Thoracic aorta (tissue), 2 donors: ENCODE results near the gene HECTD2. TPM values are rescaled to one million over a fixed set of nuclear protein-coding genes. Genes with fewer than 3 reads are reported as not detected.
"Not testable (repeated sequence)": the region's sequence is repeated elsewhere in the genome, so short reads cannot be mapped to it uniquely, and the experiment has no call there.

Source experiments
- ATAC-seq: fragments of 150-250 bp; one replicate; pipeline ENCODE4 v1.8.0; 2017; ENCODE audit warnings: low read depth; ENCODE audit not compliant: insufficient number of reproducible peaks, low FRiP score
- DNase-seq: peaks from one replicate; pipeline ENCODE4 v3.0.0-alpha.2; 2020; ENCODE audit warnings: low spot score
- H3K27ac ChIP-seq, 2 donors: fragments of 200-600 bp; sonication (generic); 1 replicate in 1 of 2; 2 replicates in 1 of 2; pipeline ENCODE4 v1.5.1; 2016; ENCODE audit warnings: mild to moderate bottlenecking in 2 of 2, moderate library complexity in 2 of 2
- H3K27me3 ChIP-seq: fragments of 200-600 bp; sonication (generic); replicated peaks from 2 replicates; pipeline ENCODE4 v1.6.0; 2016; ENCODE audit warnings: mild to moderate bottlenecking; ENCODE audit not compliant: insufficient read depth
- H3K36me3 ChIP-seq: fragments of 200-600 bp; sonication (generic); one replicate; pipeline ENCODE4 v1.5.1; 2016
- H3K4me1 ChIP-seq, 2 donors: fragments of 200-600 bp; sonication (generic); 1 replicate in 1 of 2; 2 replicates in 1 of 2; pipeline versions ENCODE4 v1.5.1 to v1.6.0; 2016; ENCODE audit warnings: low read depth in 2 of 2, mild to moderate bottlenecking in 1 of 2; ENCODE audit not compliant: control insufficient read depth in 1 of 2
- H3K4me3 ChIP-seq: fragments of 200-600 bp; sonication (generic); 2 replicates; pipeline ENCODE4 v1.5.1; 2016; ENCODE audit warnings: mild to moderate bottlenecking
- H3K9me3 ChIP-seq: fragments of 200-600 bp; sonication (generic); 2 replicates; pipeline ENCODE4 v1.5.1; 2016
- total RNA-seq, 2 donors: library from RNA; depleted of rRNA; stranded (reverse); fragments of >200 nt; gene quantifications; one replicate each; pipeline versions ENCODE4 v1.1.0 to v1.2.3, GENCODE V29; 2016
- TF ChIP-seq, protein P1 (sequence below): fragments of 200-600 bp; sonication (generic); IDR thresholded peaks from one replicate; pipeline ENCODE4 v1.5.1; 2019; ENCODE audit warnings: antibody characterized with exemption

The HECTD2 gene
- total RNA-seq, 2 donors from 2014 or later: 35.9 to 48.0 TPM

- Histone ChIP-seq H3K4me1 (peaks cover 0 to 37% of the 10 kb centered on the region in 2 donors), H3K27ac (no peak overlapping the region), H3K36me3 (no peaks in the 10 kb centered on the region), H3K27me3 (no peaks in the 10 kb centered on the region), H3K9me3 (no peaks in the 10 kb centered on the region), H3K4me3 (no peak overlapping the region)
- ATAC-seq: no peak
- TF ChIP-seq, protein P1, sequence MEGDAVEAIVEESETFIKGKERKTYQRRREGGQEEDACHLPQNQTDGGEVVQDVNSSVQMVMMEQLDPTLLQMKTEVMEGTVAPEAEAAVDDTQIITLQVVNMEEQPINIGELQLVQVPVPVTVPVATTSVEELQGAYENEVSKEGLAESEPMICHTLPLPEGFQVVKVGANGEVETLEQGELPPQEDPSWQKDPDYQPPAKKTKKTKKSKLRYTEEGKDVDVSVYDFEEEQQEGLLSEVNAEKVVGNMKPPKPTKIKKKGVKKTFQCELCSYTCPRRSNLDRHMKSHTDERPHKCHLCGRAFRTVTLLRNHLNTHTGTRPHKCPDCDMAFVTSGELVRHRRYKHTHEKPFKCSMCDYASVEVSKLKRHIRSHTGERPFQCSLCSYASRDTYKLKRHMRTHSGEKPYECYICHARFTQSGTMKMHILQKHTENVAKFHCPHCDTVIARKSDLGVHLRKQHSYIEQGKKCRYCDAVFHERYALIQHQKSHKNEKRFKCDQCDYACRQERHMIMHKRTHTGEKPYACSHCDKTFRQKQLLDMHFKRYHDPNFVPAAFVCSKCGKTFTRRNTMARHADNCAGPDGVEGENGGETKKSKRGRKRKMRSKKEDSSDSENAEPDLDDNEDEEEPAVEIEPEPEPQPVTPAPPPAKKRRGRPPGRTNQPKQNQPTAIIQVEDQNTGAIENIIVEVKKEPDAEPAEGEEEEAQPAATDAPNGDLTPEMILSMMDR: no peak
- DNase-seq: no peak
Observed at GRCh38 chr10:91558473-91558872, 148.3 kb downstream of the HECTD2 start.

GRCh38 chr10:91559169-91559568 lies 149.0 kb downstream of the HECTD2 start:
- TF ChIP-seq, protein P1: no peak
- no peaks in the 10 kb centered on the region for H3K27me3 ChIP-seq
- H3K9me3 ChIP-seq: no peaks in the 10 kb centered on the region
- no peak overlapping the region for H3K4me3 ChIP-seq
- DNase-seq (no peak), ATAC-seq (no peak)
- H3K27ac ChIP-seq: no peak overlapping the region
- H3K4me1 ChIP-seq: peaks cover 0 to 44% of the 10 kb centered on the region in 2 donors
- H3K36me3 ChIP-seq: no peaks in the 10 kb centered on the region

DNA sequence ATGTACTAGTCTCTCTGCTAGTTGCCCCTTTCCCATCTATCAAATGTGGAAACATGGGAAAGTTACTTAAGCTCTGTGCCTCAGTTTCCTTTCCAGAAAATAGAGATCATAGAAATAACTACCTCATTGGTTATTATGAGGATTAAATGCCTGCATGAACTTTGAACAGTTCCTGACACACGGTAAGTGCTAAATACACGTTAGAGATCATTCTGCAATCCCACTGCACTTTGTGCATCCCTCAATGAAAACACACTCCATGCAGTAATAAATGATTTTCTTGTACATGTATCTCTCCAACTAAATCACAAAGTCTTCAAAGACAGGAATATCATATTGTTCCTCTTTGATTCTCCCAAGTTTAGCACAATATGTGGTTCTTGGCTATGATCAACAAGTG lies 149.6 kb downstream of the HECTD2 start:
- Histone ChIP-seq H3K4me3 (no peak overlapping the region), H3K27me3 (no peaks in the 10 kb centered on the region), H3K36me3 (no peaks in the 10 kb centered on the region), H3K4me1 (peaks cover 0 to 49% of the 10 kb centered on the region in 2 donors), H3K27ac (no peak overlapping the region), H3K9me3 (no peaks in the 10 kb centered on the region)
- DNase-seq (no peak), ATAC-seq (no peak)
- TF ChIP-seq, protein P1: no peak

DNA sequence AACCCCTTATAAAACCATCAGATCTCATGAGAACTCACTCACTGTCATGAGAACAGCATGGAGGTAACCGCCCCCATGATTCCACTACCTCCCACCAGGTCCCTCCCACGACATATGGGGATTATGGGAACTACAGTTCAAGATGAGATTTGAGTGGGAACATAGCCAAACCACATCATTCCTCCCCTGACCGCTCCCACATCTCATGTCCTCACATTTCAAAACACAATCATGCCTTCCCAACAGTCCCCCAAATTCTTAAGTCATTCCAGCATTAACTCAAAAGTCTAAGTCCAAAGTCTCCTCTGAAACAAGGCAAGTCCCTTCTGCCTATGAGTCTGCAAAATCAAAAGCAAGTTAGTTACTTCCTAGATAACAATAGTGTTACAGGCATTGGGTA lies 150.7 kb downstream of the HECTD2 start:
- not testable (repeated sequence) for H3K4me3 ChIP-seq, DNase-seq, H3K27me3 ChIP-seq, ATAC-seq, H3K36me3 ChIP-seq, H3K27ac ChIP-seq, H3K9me3 ChIP-seq
- peaks cover 0 to 40% of the 10 kb centered on the region in 2 donors for H3K4me1 ChIP-seq

DNA sequence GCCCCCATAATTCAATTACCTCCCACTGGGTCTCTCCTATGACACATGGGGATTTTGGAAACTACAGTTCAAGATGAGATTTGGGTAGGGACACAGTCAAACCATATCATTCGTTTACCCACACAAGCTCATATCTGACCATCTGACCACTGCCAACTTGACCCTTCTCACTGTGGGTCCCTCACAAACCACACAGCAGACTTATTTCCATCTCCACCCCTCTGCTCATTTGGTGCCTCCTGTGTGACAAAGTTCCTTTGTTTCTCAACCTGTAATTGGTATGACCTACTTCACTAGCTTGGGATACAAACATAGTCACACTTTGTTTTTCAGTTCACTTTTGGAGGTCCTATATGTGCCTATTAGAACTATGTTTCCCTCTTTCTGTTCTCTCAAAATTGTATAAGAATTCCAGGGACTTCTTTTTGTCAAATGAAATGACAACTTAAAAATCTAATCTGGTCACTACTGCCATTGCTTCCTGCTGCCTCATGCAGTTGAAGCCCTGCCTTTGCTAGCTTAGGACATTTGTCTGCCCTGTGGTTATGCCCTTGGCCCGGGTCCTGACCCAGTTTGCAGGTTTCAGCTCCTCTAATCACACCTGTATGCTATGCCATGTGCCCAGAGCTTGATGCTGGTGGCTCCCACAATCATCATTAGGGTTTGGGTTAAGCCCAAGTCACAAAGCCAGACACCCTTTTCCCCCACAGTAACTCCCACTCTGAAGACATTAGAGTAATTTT lies 152.9 kb downstream of the HECTD2 start:
- Histone ChIP-seq H3K27ac (no peak overlapping the region), H3K4me1 (peaks cover 0 to 30% of the 10 kb centered on the region in 2 donors), H3K4me3 (no peak overlapping the region), H3K27me3 (no peaks in the 10 kb centered on the region), H3K36me3 (no peaks in the 10 kb centered on the region), H3K9me3 (no peaks in the 10 kb centered on the region)
- DNase-seq (no peak), ATAC-seq (no peak)
- TF ChIP-seq, protein P1: no peak

DNA sequence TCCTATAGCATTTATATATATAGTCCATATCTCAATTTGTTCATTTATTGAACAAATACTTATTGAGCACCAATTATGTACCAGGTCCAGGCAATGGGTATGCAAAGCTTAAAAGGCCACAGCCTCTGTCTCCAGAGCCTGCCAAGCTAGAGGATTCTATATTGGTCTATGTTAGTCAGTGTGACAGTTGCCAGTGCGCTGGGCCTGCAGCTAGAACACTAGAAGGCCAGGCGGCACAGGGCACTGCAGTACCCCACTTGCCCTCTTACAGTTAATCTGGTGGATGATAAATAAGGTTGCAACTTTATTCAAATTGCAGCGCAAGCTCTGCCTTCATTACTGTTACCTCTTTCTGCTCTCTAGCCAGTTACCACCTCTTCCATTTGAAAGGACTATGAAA lies 153.9 kb downstream of the HECTD2 start:
- TF ChIP-seq, protein P1: no peak
- Histone ChIP-seq H3K4me3 (no peak overlapping the region), H3K9me3 (no peaks in the 10 kb centered on the region), H3K36me3 (no peaks in the 10 kb centered on the region), H3K27me3 (no peaks in the 10 kb centered on the region), H3K4me1 (peaks cover 0 to 23% of the 10 kb centered on the region in 2 donors), H3K27ac (no peak overlapping the region)
- DNase-seq (no peak), ATAC-seq (no peak)
